Coronary artery (tissue), 2 donors: ENCODE data around the gene TBC1D1.

ENCODE experiments used
- DNase-seq: peaks from one replicate; pipeline ENCODE4 v3.0.0-alpha.2; 2017; ENCODE audit warnings: low spot score
- H3K27ac ChIP-seq, 2 donors: fragments of 200-600 bp; sonication (generic); one replicate each; pipeline ENCODE4 v1.5.1; 2016 to 2019
- H3K4me3 ChIP-seq: fragments of 200-600 bp; sonication (generic); 2 replicates; pipeline ENCODE4 v1.5.1; 2016; ENCODE audit warnings: mild to moderate bottlenecking, moderate library complexity
- CTCF ChIP-seq: fragments of 200-600 bp; sonication (generic); IDR thresholded peaks from one replicate; pipeline ENCODE4 v1.5.1; 2019; ENCODE audit warnings: antibody characterized with exemption

The TBC1D1 gene

GRCh38 chr4:37895271-37895670, 4.4 kb downstream of the TBC1D1 start:
- Histone ChIP-seq H3K4me3 (no peak overlapping the region), H3K27ac (no peak overlapping the region)
- no peak for TF ChIP-seq CTCF
- DNase-seq: no peak

GRCh38 chr4:37896206-37896860, 5.4 kb downstream of the TBC1D1 start:
- no peak for TF ChIP-seq CTCF
- Histone ChIP-seq H3K4me3 (no peak overlapping the region), H3K27ac (peak overlapping the region in 1 of 2 donors; percentile 7)
- no peak for DNase-seq

GRCh38 chr4:37902212-37902611, 11.3 kb downstream of the TBC1D1 start:
- no peak for DNase-seq
- no peak for TF ChIP-seq CTCF
- no peak overlapping the region for H3K4me3 ChIP-seq
- no peak overlapping the region for H3K27ac ChIP-seq

DNA sequence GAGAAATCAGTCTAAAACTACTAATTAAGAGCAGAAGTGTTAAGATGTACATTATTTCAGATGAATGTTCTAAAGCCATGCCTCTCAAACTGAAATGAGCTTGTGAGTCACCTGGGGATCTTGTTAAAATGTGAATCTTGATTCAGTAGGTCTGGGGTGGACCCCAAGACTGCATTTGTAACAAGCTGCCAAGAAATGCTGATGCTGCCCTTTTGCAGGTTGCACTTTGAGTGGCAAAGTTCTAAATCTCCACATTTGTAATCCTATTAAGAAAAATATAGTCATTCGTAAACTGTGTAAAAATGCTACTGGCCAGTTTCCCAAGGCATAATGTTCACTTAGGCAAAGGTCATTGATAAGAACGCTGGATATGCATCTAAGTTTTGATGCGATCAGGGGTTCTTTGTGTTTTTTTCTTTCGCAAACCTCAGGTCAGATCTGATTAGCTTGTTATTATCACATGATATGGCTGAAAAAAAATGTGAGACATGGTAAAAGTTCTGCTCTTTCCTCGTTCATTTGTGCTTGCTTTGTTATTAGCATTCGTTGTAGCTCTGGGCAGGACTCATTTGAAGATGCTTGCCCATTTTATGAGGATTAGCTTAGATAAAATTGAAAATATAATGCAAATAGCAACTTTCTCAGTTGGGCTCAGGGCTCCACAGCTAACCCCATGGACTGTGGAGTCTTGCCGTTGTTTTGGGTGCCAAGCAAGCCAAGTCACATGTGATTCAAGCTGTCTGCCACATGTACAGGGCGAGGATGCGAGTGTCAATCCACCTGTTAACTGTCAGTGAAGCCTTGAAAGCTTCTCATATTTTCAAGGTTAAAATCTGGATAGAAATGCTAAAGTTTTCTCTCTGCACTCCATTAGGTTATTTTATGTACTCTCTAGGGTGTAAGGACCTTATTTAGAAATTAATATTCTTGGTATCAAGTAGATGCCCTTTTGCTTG, 12.1 kb downstream of the TBC1D1 start:
- Histone ChIP-seq H3K27ac (no peak overlapping the region), H3K4me3 (peak overlapping the region; percentile 8)
- TF ChIP-seq CTCF: no peak
- DNase-seq: no peak

DNA sequence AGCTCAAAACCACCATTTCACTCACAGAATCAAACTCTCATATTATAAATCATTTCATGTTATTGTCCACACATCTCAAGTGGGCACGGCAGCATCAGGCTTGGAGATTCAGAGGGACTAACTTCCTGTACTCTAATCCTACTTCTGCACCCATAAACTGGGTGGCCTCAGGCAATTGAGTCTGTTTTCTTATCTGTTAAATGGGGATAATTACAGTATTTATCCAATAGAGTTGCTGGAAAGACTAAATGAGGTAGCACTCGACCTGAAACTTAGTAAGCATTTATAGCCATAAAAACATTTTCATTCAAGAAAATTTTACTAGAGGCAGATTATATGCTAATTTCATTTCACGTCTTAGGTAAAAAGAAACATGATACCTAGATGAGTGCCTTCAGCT, 13.0 kb downstream of the TBC1D1 start:
- no peak overlapping the region for H3K27ac ChIP-seq
- no peak for TF ChIP-seq CTCF
- no peak overlapping the region for H3K4me3 ChIP-seq
- DNase-seq: no peak

- TF ChIP-seq CTCF: no peak
- no peak overlapping the region for H3K4me3 ChIP-seq
- H3K27ac ChIP-seq: no peak overlapping the region
- no peak for DNase-seq
Measured at GRCh38 chr4:37904824-37905223, 13.9 kb downstream of the TBC1D1 start.
